Fibroblast of skin of left biceps (primary cell): ENCODE data around the gene PRPF19.

Experiments
- DNase-seq, 2 experiments: peaks; one replicate each; pipeline ENCODE4 v3.0.0-alpha.2; 2013; ENCODE audit warnings: low read depth in 2 of 2

PRPF19 gene

GRCh38 chr11:60858731-60859464, 47.5 kb downstream of the PRPF19 start:
- DNase-seq: no peak

GRCh38 chr11:60858236-60858635, 48.1 kb downstream of the PRPF19 start:
- no peak for DNase-seq

- no peak for DNase-seq
These were observed 48.8 kb downstream of the PRPF19 start for GRCh38 chr11:60857378-60858232.

DNA sequence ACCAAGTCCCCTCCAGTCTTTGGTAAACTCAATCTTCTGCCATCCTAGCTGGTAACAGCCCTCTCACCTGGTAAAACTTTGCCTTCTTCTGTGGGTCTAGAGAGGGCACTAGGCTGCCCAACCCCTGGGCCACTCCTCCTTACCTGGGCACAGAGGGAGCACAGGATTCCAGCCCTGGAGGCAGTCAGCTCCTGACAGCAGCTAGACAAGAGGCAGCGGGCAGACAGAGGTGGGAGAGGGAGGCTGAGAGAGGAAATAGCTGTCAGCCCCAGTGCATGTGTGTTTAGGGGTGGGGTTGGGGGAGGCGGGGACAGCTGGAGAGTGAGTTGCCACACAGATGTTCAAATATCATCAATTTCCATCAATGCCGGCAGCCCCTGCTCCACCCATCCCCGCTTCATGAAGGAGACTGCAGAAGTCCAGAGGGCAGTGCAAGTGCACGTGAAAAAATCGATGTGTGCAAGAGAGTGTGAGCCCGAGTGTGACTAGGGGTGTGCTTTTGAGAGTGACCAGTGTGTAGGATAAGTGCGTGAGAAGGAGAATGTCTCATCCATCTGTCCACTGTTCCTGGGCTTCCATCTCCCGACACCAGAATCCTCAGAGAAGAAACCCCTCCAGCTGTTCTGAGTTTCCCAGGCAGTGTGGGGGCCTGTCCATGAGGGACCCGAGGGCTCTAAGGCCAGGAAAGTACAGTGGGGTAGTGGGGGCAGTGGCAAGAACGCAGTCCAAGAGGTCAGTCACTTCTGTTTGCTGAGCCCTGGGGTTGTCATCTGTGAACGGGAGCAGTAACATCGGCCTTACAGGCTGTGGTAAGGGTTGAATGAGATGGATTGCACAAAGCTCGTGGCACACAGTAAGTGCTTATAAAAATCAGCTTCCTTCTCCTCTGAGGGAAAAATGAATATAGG, 50.4 kb downstream of the PRPF19 start, which contains the start of gene PTGDR2:
PTGDR2 (minus strand) TSS at position 225 of the 908 bp plus-strand sequence. CDS start 2,228 bp downstream, outside the sequence.
- no peak for DNase-seq

- no peak for DNase-seq
These were observed 51.3 kb downstream of the PRPF19 start for GRCh38 chr11:60854847-60855725.

GRCh38 chr11:60854140-60854846, 52.1 kb downstream of the PRPF19 start:
- no peak for DNase-seq

- DNase-seq: no peak
These were observed 53.1 kb downstream of the PRPF19 start for GRCh38 chr11:60852982-60853950.

DNA sequence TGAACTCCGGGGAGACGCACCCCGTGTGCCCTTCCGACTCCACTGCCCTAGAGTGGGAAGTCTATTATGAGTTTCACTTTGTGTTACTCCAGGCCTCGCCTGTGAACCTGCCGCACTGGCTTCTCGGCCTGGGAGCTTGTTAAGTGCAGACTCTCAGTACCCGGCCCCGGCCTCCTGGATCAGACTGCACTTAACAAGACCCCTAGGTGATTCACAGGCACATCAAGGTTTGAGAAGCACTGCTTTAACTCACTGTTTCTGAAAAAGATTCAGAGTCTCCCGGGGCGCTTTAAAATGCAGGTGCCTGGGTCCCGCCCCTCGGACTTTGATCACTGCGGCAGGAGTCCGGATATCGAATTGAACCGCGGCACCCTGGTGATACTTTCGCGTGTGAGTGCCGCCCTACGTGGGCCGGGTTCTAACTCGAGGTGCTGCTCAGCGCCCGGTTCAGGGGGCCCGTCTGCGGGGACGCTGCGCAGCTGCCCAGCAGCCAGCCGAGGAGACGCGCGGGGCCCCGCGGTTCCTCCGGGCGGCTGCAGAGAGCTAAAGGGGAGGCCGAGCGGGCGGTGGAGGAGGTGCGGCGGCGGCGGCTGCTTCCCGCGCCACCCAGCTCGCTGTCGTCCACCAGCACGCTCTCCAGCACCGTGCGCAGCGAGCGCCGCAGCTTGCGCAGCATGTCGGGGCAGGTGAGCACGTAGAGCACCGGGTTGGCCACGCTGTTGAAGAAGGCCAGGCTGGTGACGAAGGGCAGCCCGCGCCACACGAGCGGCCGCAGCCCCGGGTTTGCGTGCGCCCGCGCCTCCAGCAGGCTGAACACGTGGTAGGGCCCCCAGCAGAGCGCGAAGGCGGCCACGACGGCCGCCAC, 54.0 kb downstream of the PRPF19 start:
- no peak for DNase-seq

DNA sequence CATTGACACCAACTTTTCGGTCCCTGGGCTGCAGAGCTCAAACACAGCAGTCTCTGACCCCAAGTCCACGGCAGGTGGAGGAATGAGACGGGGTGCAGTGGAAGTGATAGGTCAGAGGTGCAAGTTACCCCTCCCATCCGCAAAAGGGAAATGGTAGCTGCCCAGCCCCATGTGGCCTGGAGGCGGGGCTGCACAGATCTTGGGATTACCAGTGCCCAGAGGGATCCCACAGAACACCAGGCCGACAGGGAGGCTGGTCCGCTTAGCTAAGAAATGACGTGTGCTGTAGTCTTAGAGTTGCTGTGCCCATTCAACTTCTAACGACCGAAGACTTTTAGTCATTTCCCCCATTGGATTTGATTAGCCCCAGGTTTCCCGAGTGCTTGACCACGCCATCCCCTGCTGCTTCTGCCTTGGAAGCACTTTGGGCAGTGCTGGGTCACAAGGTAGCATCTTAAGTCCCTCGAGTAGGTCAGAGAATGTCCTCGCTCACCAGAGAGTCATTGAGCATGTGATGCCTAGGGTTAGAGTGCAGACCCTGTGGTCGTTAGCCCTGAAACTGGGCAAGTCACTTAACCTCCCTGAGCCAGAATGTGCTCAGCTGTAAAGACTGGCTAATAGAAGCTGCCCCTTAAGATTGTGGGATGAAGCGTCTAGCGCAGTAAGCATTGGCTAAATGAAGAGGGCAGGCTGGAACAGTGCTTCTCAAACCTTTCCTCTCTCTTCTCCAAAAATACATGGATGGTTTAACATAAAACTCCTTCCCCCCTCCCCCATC, 54.9 kb downstream of the PRPF19 start:
- DNase-seq: no peak

DNA sequence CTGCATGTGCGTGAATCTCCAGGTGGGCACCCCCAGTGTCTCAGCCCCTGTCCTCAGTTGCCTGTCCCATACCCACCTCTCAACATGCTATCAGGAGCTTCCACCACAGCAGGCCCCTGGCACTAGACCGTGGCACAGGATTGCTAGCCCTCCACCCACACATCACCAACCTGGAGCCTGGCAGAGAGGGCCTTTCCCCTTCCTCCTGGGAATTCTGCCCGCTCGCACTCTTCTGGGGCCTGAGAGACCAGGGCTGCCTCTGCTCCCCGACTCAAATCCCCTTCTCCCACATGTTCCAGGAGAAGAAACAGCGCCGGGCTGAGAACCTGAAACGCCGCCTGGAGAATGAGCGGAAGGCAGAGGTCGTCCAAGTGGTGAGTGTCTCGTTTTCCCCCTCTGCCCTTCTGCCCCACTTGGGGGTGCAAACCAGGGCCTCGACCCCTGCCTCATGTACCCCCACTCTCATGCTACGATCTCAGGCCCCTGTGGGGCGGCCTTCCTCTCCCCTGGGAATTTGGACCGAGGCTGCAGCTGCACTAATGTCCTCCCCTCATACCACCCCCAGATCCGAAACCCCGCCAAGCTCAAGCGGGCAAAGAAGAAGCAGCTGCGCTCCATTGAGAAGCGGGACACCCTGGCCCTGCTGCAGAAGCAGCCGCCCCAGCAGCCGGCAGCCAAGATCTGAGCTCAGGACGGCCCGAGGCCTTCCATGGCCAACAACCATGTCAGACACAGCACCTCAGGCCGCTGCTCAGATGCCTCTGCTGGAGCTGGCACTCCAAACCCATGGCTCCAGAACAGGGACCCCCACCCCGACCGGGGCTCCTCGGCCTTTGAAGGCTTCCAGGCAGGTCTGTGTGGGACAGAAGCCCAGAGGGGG, 56.5 kb downstream of the PRPF19 start:
- no peak for DNase-seq

DNA sequence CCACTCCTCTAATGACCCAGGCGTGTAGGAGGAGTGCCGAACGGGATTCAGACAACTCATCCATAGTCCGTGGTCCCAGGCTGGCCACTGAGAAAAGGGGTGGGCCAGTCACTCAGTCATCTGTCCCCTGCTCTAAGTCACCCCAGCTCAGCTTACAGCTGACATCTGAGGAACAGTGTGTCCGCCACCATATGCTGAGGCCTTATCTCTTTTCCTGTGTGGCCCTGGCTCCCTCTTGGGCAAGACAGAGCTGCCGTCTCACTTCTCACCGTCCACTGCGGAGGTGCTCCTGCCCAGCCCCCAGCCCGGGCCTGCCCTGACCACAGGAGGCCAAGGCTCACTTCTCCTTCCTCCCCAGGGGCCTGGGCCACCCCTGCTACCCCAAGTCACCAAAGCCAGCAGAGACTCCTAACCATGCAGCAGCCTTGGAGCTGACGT, 57.7 kb downstream of the PRPF19 start:
- DNase-seq: no peak

GRCh38 chr11:60847896-60848295, 58.5 kb downstream of the PRPF19 start:
- DNase-seq: no peak

DNA sequence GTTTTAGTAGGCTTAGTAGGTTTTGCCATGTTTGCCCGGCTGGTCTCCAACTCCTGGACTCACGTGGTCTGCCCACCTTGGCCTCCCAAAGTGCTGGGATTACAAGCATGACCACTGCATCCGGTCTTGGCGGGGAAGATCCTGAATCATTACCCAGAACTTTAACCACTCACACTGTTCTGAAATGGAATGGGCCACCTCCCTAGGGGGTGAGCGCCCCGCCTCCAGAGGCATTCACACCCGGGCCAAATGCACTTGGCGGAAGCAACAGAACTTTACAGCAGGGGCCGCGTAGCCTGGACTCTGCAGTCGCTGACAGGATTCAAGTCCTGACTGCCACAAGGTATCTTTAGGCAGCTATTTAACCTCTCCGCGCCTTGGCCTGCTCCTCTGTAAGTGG, 59.1 kb downstream of the PRPF19 start:
- DNase-seq: no peak

- no peak for DNase-seq
These were observed 61.0 kb downstream of the PRPF19 start for GRCh38 chr11:60845338-60845737.

DNA sequence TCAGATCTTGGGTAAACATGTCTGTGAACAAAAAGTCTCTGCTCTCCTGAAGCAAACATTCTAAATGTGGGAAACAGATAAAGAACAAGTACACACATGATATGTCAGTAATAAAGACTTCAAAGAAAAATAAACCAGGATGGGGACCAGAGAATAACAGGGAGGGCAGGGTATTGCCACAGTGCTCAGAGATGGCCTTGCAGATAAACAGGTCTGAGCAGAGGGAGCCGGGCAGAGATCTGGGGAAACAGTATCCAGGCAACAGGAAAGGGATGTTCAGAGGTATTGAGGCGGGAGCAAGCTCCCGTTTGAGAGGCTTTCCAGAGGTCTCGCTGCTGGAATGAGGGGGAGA, 61.5 kb downstream of the PRPF19 start:
- DNase-seq: no peak
